ENCODE measurements around the gene TSHZ2. TPM values are rescaled to one million over a fixed set of nuclear protein-coding genes. Genes with fewer than 3 reads are reported as not detected.

TSHZ2 gene
- total RNA-seq, 2 experiments from 2014 or later, result 8.1 to 9.2 TPM

DNA sequence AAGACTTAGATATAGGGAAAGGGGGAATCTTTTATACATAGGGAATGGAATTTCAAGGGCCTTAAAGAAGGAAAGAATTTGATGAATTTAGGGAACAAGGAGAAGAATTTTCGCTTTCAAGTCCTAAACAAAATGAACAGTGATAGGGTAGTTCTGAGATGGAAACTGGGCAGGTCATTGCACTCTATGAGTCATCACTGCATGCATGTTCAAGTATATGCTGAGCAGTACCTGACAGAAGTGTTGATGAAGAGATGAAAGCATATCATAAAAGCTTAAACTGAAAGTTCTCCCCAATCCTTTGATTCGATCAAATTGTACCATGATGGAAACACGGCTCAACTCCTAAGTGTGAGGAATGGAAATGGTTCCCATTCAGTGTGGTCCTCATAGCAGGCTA is 271.0 kb downstream of the TSHZ2 start:
- Mint-ChIP-seq H3K36me3 (ENCODE audit: low read depth) (no peaks in the 10 kb centered on the region), H3K27me3 (peaks cover 2% of the 10 kb centered on the region), H3K4me1 (no peaks in the 10 kb centered on the region), H3K9me3 (peaks cover 7% of the 10 kb centered on the region), H3K27ac (no peak overlapping the region), H3K4me3 (no peak overlapping the region)
- POLR2A ChIA-PET, result no interaction called here
- DNase-seq, result no peak
- CTCF ChIA-PET, result no interaction called here

DNA sequence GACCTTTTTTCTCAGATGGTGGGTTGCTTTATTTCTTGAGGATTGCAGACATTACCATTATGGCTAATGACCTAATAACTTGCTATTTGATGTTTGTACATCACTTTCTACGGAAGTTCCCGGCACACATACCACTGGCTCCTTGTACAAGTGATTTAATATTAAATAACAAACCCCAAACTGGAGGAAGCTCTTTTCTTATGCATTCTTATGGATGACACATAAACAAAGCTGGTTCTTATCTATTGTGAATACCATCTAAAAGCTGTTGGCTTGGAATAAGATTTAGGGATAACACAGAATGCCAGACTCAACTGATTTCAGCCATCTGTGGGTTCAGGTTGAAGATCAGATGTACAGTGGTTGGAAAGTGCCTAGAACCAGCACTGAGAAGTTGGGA is 272.6 kb downstream of the TSHZ2 start:
- CTCF ChIA-PET, result interaction anchor here (1.2 kb wide), 1 partner anchor 17 kb away, joined by 5 read pairs; no protein-coding TSS in a partner anchor
- Mint-ChIP-seq H3K4me1 (no peaks in the 10 kb centered on the region), H3K36me3 (ENCODE audit: low read depth) (no peaks in the 10 kb centered on the region), H3K4me3 (no peak overlapping the region), H3K9me3 (peaks cover 5% of the 10 kb centered on the region), H3K27me3 (peaks cover 2% of the 10 kb centered on the region), H3K27ac (no peak overlapping the region)
- DNase-seq, result no peak
- POLR2A ChIA-PET, result interaction anchor here (0.7 kb wide), 1 partner anchor 667 kb away, joined by 4 read pairs; no protein-coding TSS in a partner anchor

DNA sequence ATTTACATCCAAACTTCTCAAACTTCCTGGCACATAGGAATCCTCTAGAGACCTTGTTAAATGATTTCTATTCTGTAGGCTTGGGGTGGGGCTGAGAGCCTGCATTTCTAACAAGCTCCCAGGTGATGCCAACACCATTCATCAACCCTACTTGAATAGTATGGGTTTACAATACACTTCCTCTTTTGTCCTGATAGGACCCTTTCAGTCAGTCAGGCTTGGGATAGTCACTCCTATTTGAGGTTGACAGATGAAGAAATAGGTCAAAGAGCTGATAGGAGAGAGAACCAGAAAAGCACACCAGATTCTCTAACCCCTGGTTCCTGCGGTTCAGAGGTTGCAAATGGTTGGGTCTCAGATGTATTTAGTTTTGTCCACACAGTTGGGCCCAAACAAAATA is 273.4 kb downstream of the TSHZ2 start:
- CTCF ChIA-PET, result interaction anchor here (0.6 kb wide), 1 partner anchor 81 kb away, joined by 3 read pairs; no protein-coding TSS in a partner anchor
- Mint-ChIP-seq H3K36me3 (ENCODE audit: low read depth) (no peaks in the 10 kb centered on the region), H3K4me3 (no peak overlapping the region), H3K4me1 (no peaks in the 10 kb centered on the region), H3K9me3 (peaks cover 5% of the 10 kb centered on the region), H3K27ac (no peak overlapping the region), H3K27me3 (peaks cover 2% of the 10 kb centered on the region)
- DNase-seq, result no peak
- POLR2A ChIA-PET, result no interaction called here

DNA sequence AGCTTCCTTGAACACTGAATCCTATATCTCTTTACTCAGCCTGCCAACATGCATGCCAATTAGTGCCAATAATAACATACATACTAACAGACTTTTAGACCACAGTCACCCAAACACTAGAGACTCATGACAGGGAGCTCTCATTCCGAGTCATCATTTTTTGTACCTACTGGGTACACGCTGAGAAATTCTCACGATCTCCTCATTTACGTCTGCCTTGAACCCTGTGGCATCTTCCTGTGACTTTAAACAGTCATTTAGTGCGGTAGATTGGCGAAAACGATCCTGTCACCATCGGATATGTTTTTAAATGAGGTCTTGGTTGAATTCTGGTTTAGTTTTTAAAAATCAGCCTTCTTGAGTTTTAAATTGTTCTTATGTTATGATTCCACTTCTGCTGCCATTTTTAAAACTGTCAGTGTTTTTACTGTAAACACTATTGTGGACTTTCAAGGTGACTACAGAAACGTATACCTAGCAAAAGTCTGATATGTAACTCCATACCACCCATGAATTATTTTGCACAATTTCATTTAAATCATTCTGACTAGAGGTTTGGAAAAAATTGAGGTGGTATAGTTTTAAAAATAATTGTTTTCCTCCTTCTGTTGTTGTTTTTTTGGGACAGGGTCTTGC is 275.4 kb downstream of the TSHZ2 start:
- Mint-ChIP-seq H3K4me1 (no peaks in the 10 kb centered on the region), H3K9me3 (peaks cover 3% of the 10 kb centered on the region), H3K27ac (no peak overlapping the region), H3K36me3 (ENCODE audit: low read depth) (no peaks in the 10 kb centered on the region), H3K27me3 (peaks cover 2% of the 10 kb centered on the region), H3K4me3 (no peak overlapping the region)
- ChIA-PET POLR2A (no interaction called here), CTCF (no interaction called here)
- DNase-seq, result no peak

DNA sequence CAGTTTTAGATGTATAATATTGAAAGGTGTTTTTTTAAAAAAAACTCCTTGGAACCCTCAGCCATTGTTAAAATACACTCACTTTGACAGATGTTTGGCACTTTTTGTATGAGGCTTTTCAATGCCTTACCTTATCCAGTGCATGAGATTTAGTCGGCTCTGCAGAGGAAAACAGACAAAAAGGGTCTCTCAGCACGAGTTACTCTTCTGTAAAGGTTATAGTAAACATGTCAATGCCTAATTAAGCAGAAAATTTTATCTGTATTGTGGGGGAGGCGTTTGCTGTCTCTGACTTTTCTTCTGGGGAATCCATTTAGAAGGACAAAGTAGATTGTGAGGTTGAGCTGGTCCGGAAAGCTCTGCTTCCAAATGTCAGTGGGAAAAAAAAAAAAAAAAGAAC is 278.3 kb downstream of the TSHZ2 start:
- CTCF ChIA-PET, result interaction anchor here (0.6 kb wide), 1 partner anchor 870 kb away, joined by 4 read pairs; no protein-coding TSS in a partner anchor
- Mint-ChIP-seq H3K4me3 (no peak overlapping the region), H3K9me3 (no peaks in the 10 kb centered on the region), H3K4me1 (no peaks in the 10 kb centered on the region), H3K27ac (no peak overlapping the region), H3K27me3 (peaks cover 2% of the 10 kb centered on the region), H3K36me3 (ENCODE audit: low read depth) (peaks cover 3% of the 10 kb centered on the region)
- DNase-seq, result no peak
- POLR2A ChIA-PET, result no interaction called here

DNA sequence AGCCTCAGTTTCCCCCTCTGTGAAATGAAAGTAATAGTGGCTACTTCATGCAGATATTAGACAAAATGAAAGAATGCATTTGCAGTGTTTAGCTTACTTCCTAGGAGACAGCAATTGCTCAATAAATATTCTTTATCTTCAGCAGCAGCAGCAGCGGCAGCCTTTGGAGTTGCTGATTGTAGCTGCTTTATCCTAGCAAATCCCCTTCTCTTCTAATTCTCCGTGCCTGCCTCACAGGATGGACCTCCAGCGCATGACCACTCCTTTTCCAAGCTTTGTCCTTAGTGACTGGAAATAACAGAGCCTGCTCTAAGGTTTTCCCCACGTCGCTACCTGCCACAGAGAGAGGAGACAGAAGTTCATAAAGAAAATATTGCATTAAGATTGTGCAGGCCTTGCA is 279.8 kb downstream of the TSHZ2 start:
- DNase-seq, result no peak
- H3K9me3 Mint-ChIP-seq, result peaks cover 2% of the 10 kb centered on the region
- H3K4me3 Mint-ChIP-seq, result no peak overlapping the region
- POLR2A ChIA-PET, result no interaction called here
- H3K36me3 Mint-ChIP-seq (ENCODE audit: low read depth), result peaks cover 5% of the 10 kb centered on the region
- no peaks in the 10 kb centered on the region for H3K27me3 Mint-ChIP-seq
- no peaks in the 10 kb centered on the region for H3K4me1 Mint-ChIP-seq
- CTCF ChIA-PET, result no interaction called here
- H3K27ac Mint-ChIP-seq, result no peak overlapping the region

DNA sequence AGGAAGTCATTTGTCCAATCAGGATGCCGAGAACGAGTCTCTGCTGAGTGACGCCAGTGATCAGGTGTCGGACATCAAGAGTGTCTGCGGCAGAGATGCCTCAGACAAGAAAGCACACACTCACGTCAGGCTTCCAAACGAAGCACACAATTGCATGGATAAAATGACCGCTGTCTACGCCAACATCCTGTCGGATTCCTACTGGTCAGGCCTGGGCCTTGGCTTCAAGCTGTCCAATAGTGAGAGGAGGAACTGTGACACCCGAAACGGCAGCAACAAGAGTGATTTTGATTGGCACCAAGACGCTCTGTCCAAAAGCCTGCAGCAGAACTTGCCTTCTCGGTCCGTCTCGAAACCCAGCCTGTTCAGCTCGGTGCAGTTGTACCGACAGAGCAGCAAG is 281.5 kb downstream of the TSHZ2 start:
- POLR2A ChIA-PET, result no interaction called here
- H3K27ac Mint-ChIP-seq, result no peak overlapping the region
- H3K4me3 Mint-ChIP-seq, result no peak overlapping the region
- H3K4me1 Mint-ChIP-seq, result no peaks in the 10 kb centered on the region
- CTCF ChIA-PET, result no interaction called here
- no peaks in the 10 kb centered on the region for H3K27me3 Mint-ChIP-seq
- H3K36me3 Mint-ChIP-seq (ENCODE audit: low read depth), result peaks cover 5% of the 10 kb centered on the region
- DNase-seq, result no peak
- peaks cover 2% of the 10 kb centered on the region for H3K9me3 Mint-ChIP-seq

DNA sequence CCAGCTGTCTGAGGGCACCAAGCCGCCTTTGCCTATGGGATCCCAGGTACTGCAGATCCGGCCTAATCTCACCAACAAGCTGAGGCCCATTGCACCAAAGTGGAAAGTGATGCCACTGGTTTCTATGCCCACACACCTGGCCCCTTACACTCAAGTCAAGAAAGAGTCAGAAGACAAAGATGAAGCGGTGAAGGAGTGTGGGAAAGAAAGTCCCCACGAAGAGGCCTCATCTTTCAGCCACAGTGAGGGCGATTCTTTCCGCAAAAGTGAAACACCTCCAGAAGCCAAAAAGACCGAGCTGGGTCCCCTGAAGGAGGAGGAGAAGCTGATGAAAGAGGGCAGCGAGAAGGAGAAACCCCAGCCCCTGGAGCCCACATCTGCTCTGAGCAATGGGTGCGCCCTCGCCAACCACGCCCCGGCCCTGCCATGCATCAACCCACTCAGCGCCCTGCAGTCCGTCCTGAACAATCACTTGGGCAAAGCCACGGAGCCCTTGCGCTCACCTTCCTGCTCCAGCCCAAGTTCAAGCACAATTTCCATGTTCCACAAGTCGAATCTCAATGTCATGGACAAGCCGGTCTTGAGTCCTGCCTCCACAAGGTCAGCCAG is 283.0 kb downstream of the TSHZ2 start:
- no peak overlapping the region for H3K4me3 Mint-ChIP-seq
- DNase-seq, result no peak

DNA sequence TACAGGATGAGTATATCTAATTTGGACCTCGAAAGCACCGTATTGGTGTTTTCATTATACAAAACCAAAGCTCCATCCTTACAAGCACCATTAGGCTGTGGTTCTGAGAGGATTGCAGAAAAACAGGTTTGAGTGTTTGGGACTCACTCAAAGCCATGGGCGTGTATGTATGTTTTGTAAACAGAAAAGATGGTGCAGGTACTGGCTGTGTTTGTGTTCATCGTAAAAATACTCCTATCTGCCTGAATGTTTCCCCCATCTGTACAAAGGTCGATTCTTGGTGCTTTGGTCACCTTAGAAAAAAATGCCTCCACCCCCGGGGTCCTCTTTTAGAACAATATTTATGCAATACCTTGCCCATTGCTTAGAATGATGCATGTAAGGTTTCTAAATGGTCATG is 286.6 kb downstream of the TSHZ2 start:
- Mint-ChIP-seq H3K27ac (no peak overlapping the region), H3K27me3 (no peaks in the 10 kb centered on the region), H3K36me3 (ENCODE audit: low read depth) (peaks cover 5% of the 10 kb centered on the region), H3K4me3 (no peak overlapping the region), H3K4me1 (no peaks in the 10 kb centered on the region), H3K9me3 (peaks cover 2% of the 10 kb centered on the region)
- POLR2A ChIA-PET, result no interaction called here
- CTCF ChIA-PET, result no interaction called here
- no peak for DNase-seq

More for the DNA sequence above, 283.0 kb downstream of the TSHZ2 start:
- ChIA-PET POLR2A (interaction anchor here (0.7 kb wide), 1 partner anchor 23 kb away, joined by 3 read pairs; no protein-coding TSS in a partner anchor), CTCF (no interaction called here)
- H3K27me3 Mint-ChIP-seq, result no peaks in the 10 kb centered on the region
- peaks cover 5% of the 10 kb centered on the region for H3K36me3 Mint-ChIP-seq (ENCODE audit: low read depth)
- H3K27ac Mint-ChIP-seq, result no peak overlapping the region
- H3K9me3 Mint-ChIP-seq, result peaks cover 2% of the 10 kb centered on the region
- no peaks in the 10 kb centered on the region for H3K4me1 Mint-ChIP-seq

DNA sequence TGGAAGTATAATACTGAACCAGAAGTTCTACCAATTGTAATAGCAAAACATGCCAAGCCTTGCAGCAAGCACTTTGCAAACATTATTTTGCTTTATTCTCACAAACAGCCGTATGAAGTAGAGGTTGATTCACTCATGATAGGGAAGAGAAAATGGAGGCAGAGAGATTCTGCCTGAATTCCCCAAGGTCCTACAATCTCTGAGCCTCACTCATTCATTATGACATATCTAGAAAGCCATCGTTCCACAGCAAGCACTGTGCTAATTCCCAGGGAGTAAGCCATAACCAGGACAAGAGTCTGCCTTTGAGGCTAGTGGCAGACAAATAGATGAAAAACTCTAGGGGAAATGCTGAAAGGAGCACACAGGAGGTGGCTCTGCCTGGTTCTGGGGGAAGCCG is 288.0 kb downstream of the TSHZ2 start:
- POLR2A ChIA-PET, result no interaction called here
- Mint-ChIP-seq H3K36me3 (ENCODE audit: low read depth) (peaks cover 2% of the 10 kb centered on the region), H3K27ac (no peak overlapping the region), H3K4me1 (no peaks in the 10 kb centered on the region), H3K9me3 (peaks cover 2% of the 10 kb centered on the region), H3K4me3 (no peak overlapping the region), H3K27me3 (no peaks in the 10 kb centered on the region)
- no peak for DNase-seq
- CTCF ChIA-PET, result interaction anchor here (1.9 kb wide), 1 partner anchor 17 kb away, joined by 4 read pairs; no protein-coding TSS in a partner anchor

DNA sequence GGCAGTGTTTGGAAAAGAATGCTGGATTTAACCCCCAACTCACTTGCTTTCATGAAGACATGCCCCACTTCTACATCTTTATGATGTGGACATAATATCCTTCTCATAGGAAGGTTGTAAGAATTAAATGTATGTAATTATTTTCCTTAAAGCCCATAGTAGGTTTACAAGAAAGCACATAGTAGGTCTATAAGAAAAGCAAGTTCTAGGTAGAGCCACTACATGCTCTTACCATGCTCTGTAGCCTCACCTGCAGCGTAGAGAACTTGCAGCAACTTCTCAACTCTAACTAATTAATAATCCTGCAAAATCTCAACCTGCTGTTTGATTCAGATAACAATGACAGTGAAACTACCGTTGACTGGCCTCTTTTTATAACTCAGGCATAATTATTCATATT is 288.4 kb downstream of the TSHZ2 start:
- Mint-ChIP-seq H3K9me3 (peaks cover 2% of the 10 kb centered on the region), H3K27me3 (no peaks in the 10 kb centered on the region), H3K4me3 (no peak overlapping the region), H3K27ac (no peak overlapping the region), H3K4me1 (no peaks in the 10 kb centered on the region), H3K36me3 (ENCODE audit: low read depth) (peaks cover 2% of the 10 kb centered on the region)
- ChIA-PET POLR2A (no interaction called here), CTCF (interaction anchor here (1.9 kb wide), 1 partner anchor 17 kb away, joined by 4 read pairs; no protein-coding TSS in a partner anchor)
- no peak for DNase-seq

DNA sequence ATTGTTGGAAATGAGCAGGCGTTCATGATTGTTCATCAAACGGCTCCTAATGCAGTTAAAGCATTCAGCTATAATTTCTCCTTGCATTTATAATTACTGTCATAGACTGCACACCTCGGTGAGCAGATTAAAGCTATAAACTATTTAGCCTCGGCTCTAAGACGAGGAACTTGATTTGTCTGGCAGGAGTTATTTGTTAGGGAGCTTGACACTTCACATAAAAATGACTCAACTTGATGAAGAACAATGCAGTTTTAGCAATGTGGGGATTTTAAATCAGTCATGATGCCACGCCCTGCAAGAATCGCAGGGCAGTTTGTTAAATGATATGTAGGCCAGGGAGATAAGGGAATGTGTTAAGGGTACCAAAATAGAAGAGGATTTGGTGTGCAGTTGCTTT is 290.2 kb downstream of the TSHZ2 start:
- Mint-ChIP-seq H3K36me3 (ENCODE audit: low read depth) (no peaks in the 10 kb centered on the region), H3K27me3 (no peaks in the 10 kb centered on the region), H3K4me3 (no peak overlapping the region), H3K27ac (no peak overlapping the region), H3K4me1 (no peaks in the 10 kb centered on the region), H3K9me3 (no peaks in the 10 kb centered on the region)
- DNase-seq, result no peak
- ChIA-PET CTCF (interaction anchor here (1.9 kb wide), 1 partner anchor 15 kb away, joined by 4 read pairs; no protein-coding TSS in a partner anchor), POLR2A (no interaction called here)

DNA sequence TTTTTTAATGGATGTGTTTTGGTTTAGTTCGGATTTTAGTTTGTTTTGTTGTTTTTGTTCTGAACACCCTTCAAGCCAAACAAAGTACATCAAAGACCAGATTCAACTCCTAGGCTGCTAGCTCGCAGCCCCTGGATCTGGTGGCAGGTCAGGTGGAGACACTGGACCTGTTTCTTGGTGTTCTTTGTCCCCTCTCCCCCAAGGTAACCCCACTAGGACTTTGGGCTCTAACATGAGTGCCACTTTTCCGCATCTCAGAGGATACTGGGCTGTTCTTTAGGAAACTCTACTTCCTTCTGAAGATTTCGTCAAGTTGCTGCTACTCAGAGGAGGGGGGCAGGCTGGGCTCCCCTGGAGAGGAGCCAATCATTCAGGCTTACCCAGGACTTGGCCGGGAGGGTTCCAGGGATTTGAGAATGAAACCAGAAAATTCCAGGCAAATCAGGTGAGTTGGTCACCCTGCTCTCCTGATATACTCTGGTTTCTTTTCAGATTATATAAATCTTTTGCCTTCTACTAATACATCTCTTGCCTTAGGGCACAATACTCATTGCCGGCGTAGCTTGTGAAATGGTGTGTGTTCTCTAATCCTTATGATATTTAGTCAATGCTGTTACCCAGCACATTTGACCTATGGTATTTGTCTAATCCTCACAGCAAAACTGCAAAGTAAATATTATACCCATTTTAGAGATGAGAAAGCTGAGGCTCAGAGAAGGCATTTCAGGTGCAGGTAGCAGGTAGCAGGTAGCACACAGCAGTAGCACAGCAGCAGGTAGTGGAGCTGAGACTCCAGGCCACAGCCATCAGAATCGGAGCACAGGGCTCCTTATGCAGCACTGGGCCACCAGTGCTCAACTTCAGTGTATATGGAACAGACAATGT is 291.6 kb downstream of the TSHZ2 start:
- no peak for DNase-seq
- Mint-ChIP-seq H3K4me1 (no peaks in the 10 kb centered on the region), H3K27ac (no peak overlapping the region), H3K9me3 (no peaks in the 10 kb centered on the region), H3K4me3 (no peak overlapping the region), H3K27me3 (no peaks in the 10 kb centered on the region), H3K36me3 (ENCODE audit: low read depth) (no peaks in the 10 kb centered on the region)
- POLR2A ChIA-PET, result no interaction called here
- CTCF ChIA-PET, result no interaction called here
